Prostate gland (tissue), 2 donors: ENCODE data around the gene RAPGEF4. TPM values are rescaled to one million over a fixed set of nuclear protein-coding genes. Genes with fewer than 3 reads are reported as not detected.
"Not testable (repeated sequence)": the region's sequence is repeated elsewhere in the genome, so short reads cannot be mapped to it uniquely, and the experiment has no call there.

ENCODE experiments used
- DNase-seq: peaks from one replicate; pipeline ENCODE4 v3.0.0-alpha.2; 2019; ENCODE audit warnings: low spot score
- H3K27ac ChIP-seq, 2 donors: fragments of 200-600 bp; sonication (generic); 2 replicates each; pipeline ENCODE4 v1.5.1; 2017 to 2019
- H3K27me3 ChIP-seq: fragments of 200-600 bp; sonication (generic); replicated peaks from 2 replicates; pipeline ENCODE4 v1.5.1; 2019; ENCODE audit not compliant: insufficient read depth
- H3K36me3 ChIP-seq, 2 donors: fragments of 200-600 bp; sonication (generic); 1 replicate in 1 of 2; 2 replicates in 1 of 2; pipeline versions ENCODE4 v1.5.1 to v1.8.1; 2017 to 2019
- H3K4me1 ChIP-seq: fragments of 200-600 bp; sonication (generic); replicated peaks from 2 replicates; pipeline ENCODE4 v1.5.1; 2019
- H3K4me3 ChIP-seq, 2 donors: fragments of 200-600 bp; sonication (generic); 2 replicates each; pipeline ENCODE4 v1.5.1; 2017 to 2019
- H3K9me3 ChIP-seq: fragments of 200-600 bp; sonication (generic); 2 replicates; pipeline ENCODE4 v1.5.1; 2017
- POLR2A ChIP-seq: fragments of 450-650 bp; IDR thresholded peaks from one replicate; pipeline ENCODE4 v1.6.1; 2016; ENCODE audit warnings: antibody characterized with exemption, mild to moderate bottlenecking
- POLR2AphosphoS5 ChIP-seq: sonication (generic); formaldehyde crosslinking; IDR thresholded peaks from one replicate; pipeline ENCODE4 v1.6.1; 2017; ENCODE audit warnings: antibody characterized with exemption
- WGBS: methylation state at CpG from one replicate; pipeline ENCODE4 v1.1.5; 2018; 5-methylcytosine and 5-hydroxymethylcytosine counted together
- intact Hi-C: fragments of 100-400 bp; cut with DNase I; formaldehyde crosslinking; loops from one replicate; pipeline ENCODE4 v1.14.2; 2022
- total RNA-seq, 2 donors: library from RNA; depleted of rRNA; stranded (reverse); fragments of >200 nt; gene quantifications; one replicate each; pipeline ENCODE4 v1.1.0, GENCODE V29; 2016
- TF ChIP-seq, protein P1 (sequence below), 4 experiments: fragments of 200-600 bp in 2 of 4; fragments of 450-650 bp in 2 of 4; sonication (generic) in 2 of 4; IDR thresholded peaks; 1 replicate in 3 of 4; 2 replicates in 1 of 4; pipeline ENCODE4 v1.5.1; 2016 to 2019; ENCODE audit warnings: antibody characterized with exemption in 4 of 4, mild to moderate bottlenecking in 2 of 4, moderate library complexity in 2 of 4

Gene RAPGEF4
- total RNA-seq, 2 donors from 2014 or later, result 7.3 to 31.0 TPM

DNA sequence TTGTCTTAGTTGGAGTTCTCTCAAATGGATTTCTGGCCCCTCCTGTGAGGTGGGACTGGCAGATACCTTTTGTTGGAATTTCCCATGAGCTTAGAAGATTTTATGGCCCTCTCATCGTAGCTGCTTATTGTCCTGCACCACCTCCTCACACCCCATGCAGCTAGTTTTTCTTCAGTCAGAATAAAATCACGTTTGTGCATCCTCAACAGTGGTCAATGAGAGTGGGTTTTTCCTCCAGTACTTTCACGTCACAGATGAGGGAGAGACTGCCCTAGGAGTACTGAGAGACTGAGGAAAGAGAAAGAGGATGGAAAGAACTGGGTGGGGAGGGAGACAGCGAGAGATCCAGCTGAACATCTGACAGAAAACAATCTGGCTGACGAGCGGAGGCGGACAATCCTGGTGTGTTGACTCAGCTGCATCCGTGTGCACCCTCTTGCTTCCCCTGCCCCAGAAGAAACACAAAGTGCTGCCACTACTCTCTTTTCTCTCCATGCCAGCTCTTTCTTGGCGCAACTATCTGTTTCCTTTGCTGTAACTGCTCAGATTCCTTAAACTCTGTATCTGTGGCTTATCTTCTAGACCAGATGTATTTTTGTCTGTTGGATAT lies 7.4 kb downstream of the RAPGEF4 start:
- Histone ChIP-seq H3K4me3 (no peak overlapping the region), H3K36me3 (no peaks in the 10 kb centered on the region), H3K4me1 (no peaks in the 10 kb centered on the region), H3K9me3 (no peaks in the 10 kb centered on the region), H3K27me3 (no peaks in the 10 kb centered on the region), H3K27ac (no peak overlapping the region)
- no peak for TF ChIP-seq POLR2AphosphoS5
- no peak for TF ChIP-seq POLR2A
- TF ChIP-seq, protein P1, sequence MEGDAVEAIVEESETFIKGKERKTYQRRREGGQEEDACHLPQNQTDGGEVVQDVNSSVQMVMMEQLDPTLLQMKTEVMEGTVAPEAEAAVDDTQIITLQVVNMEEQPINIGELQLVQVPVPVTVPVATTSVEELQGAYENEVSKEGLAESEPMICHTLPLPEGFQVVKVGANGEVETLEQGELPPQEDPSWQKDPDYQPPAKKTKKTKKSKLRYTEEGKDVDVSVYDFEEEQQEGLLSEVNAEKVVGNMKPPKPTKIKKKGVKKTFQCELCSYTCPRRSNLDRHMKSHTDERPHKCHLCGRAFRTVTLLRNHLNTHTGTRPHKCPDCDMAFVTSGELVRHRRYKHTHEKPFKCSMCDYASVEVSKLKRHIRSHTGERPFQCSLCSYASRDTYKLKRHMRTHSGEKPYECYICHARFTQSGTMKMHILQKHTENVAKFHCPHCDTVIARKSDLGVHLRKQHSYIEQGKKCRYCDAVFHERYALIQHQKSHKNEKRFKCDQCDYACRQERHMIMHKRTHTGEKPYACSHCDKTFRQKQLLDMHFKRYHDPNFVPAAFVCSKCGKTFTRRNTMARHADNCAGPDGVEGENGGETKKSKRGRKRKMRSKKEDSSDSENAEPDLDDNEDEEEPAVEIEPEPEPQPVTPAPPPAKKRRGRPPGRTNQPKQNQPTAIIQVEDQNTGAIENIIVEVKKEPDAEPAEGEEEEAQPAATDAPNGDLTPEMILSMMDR (IDR thresholded peaks at IDR 0.05), result no peak
- intact Hi-C loops, result no loop called here
- WGBS, result 33% methylated on average over 9 of the region's 9 CpGs
- DNase-seq, result no peak

DNA sequence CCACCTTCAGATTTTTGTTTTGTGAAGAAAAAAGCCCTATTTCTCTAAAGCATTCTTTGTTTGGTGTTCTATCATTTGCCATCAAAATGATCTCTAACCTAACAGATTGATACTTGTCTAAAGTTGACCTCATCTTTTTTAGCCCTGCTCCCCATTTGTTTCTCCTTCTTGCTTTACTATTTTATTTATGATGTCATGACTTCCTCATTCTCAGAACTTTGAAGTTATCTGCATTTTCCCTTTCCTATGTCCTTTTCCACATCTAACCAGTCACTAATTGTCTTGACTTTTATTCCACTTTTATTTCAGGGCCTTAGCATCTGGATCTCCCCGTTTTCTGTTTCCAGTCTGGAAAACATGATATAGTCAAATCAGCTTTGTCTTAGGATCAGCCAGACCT lies 8.3 kb downstream of the RAPGEF4 start:
- no peaks in the 10 kb centered on the region for H3K36me3 ChIP-seq
- 100% methylated on average over 1 of the region's 1 CpG for WGBS
- H3K4me1 ChIP-seq, result no peaks in the 10 kb centered on the region
- H3K27me3 ChIP-seq, result no peaks in the 10 kb centered on the region
- intact Hi-C loops, result no loop called here
- TF ChIP-seq POLR2A (no peak), POLR2AphosphoS5 (no peak)
- TF ChIP-seq, protein P1 (IDR thresholded peaks at IDR 0.05), result no peak
- no peaks in the 10 kb centered on the region for H3K9me3 ChIP-seq
- H3K27ac ChIP-seq, result no peak overlapping the region
- no peak for DNase-seq
- H3K4me3 ChIP-seq, result no peak overlapping the region

DNA sequence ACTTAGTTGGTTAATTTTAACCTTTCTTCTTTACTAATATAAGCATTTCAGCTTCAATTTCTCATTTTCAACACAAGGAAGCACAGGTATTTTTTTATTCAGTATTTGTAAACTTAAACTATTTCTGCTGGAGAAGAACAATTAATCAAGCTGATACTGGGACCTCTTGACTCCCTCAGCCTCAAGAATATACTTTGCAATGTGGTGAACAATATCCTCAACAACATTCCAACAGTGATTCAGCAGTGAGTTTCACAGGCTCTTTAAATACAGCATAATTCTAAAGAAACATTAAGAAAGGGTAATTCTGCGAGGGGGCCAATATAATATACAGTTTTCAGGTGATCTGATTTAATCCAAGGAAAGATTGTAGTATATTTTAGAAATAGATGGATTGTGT lies 10.0 kb downstream of the RAPGEF4 start:
- no peaks in the 10 kb centered on the region for H3K4me1 ChIP-seq
- no peaks in the 10 kb centered on the region for H3K27me3 ChIP-seq
- intact Hi-C loops, result no loop called here
- no peaks in the 10 kb centered on the region for H3K36me3 ChIP-seq
- no peak for DNase-seq
- H3K4me3 ChIP-seq, result no peak overlapping the region
- H3K9me3 ChIP-seq, result no peaks in the 10 kb centered on the region
- no peak for TF ChIP-seq POLR2A
- TF ChIP-seq, protein P1 (IDR thresholded peaks at IDR 0.05), result no peak
- TF ChIP-seq POLR2AphosphoS5, result no peak
- H3K27ac ChIP-seq, result no peak overlapping the region
- 100% methylated on average over 1 of the region's 1 CpG for WGBS

DNA sequence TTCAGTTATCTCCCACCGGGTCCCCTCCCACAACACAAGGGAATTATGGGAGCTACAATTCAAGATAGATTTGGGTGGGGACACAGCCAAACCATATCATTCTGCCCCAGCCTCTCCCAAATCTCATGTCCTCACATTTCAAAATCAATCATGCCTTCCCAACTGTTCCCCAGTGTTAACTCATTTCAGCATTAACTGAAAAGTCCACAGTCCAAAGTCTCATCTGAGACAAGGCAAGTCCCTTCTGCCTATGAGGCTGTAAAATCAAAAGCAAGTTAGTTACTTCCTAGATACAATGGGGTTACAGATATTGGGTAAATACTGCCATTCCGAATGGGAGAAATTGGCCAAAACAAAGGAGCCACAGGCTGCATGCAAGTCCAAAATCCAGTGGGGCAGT lies 12.9 kb downstream of the RAPGEF4 start:
- H3K4me3 ChIP-seq, H3K4me1 ChIP-seq, H3K27me3 ChIP-seq, H3K36me3 ChIP-seq, H3K9me3 ChIP-seq, H3K27ac ChIP-seq, DNase-seq, intact Hi-C loops: not testable (repeated sequence)
- 94% methylated on average over 2 of the region's 2 CpGs for WGBS

DNA sequence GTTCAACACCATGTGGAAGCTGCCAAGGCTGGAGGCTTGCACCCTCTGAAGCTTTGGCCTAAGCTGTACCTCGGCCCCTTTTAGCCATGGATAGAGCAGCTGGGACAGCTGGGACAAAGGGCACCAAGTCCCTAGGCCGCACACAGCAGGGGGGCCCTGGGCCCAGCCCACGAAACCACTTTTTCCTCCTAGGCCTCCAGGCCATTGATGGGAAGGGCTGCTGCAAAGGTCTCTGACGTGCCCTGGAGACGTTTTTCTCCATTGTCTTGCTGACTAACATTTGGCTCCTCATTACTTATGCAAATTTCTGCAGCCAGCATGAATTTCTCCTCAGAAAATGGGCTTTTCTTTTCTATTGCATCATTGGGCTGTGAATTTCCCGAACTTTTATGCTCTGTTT lies 13.7 kb downstream of the RAPGEF4 start:
- no peak for DNase-seq
- Histone ChIP-seq H3K4me1 (no peaks in the 10 kb centered on the region), H3K27ac (no peak overlapping the region), H3K36me3 (no peaks in the 10 kb centered on the region), H3K9me3 (no peaks in the 10 kb centered on the region), H3K4me3 (no peak overlapping the region), H3K27me3 (no peaks in the 10 kb centered on the region)
- intact Hi-C loops, result no loop called here
- 90% methylated on average over 6 of the region's 6 CpGs for whole genome bisulfite sequencing
- TF ChIP-seq, protein P1 (IDR thresholded peaks at IDR 0.05), result no peak
- TF ChIP-seq POLR2A, result no peak
- no peak for TF ChIP-seq POLR2AphosphoS5
